GM19463 (cell line): Measurements from ENCODE around the gene CFAP52.
"Not testable (repeated sequence)": the region's sequence is repeated elsewhere in the genome, so short reads cannot be mapped to it uniquely, and the experiment has no call there.

ENCODE experiments used
- ATAC-seq: cut with Tn5 transposase; IDR thresholded peaks from one replicate; pipeline ENCODE4 v1.9.1; 2021; ENCODE audit warnings: mild to moderate bottlenecking, moderate library complexity; ENCODE audit not compliant: unreplicated experiment

CFAP52 gene

DNA sequence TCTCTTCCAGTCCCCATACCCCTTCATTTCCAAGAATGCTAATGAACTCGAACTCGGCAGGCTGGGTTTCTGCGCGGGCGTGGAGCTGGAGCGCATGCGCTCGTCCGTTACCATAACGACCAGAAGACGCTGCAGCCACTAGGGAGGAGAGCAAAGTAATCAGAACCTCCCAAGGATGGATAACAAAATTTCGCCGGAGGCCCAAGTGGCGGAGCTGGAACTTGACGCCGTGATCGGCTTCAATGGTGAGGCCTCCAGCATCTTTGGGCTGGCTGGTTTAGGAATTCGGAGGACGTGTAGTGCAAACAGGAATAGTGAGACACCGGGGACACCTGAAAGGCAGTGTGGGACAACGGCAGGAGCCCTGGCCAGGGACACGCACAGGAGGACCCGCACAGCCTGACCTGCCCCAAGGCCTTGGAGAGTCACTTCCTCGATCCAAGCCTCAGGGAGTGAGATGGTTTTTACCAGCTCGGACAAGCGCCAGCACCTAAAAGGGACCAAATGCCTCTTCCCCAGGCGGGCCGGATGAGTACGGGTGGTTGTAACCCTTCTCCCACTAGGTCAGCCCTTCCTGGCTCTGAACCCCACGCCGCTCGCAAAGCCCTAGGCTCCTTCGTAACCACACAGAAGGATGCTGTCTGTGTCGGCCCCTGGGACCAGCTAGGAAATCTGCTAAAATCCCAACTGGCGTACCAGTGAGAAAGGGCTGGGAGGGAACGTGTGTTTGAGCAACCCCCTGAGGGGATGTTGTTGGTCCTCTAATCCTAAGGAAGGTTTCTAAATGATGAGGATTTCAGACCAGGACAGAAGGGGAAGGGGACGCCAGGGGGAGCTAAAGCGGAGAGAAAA, at the start of gene CFAP52:
TSS of gene CFAP52 (plus strand) at position 122 of the 852 bp plus-strand sequence. CDS start at position 176, 54 bp downstream.
- peak; percentile 45 for ATAC-seq

DNA sequence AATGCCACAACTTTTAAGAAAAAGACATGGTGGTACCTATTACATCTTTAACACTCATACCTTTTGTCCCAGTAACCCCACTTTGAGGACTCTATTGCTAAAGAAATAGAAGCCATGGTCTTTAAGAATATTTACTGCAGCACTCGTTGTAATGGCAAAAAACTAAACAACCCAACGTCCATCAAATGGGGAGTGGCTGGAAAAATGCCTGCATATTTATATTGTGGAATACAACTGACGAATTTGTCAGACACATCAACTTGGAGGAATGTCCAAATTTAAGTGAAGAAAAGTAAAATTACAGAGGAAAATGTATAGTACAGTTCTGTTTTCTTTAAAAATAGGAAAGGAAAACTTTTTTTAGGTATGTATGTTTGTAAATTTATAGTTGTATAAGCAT, 48.7 kb upstream of the CFAP52 start:
- no peak for ATAC-seq

GRCh38 chr17:9529033-9529700, 47.3 kb upstream of the CFAP52 start:
- no peak for ATAC-seq

DNA sequence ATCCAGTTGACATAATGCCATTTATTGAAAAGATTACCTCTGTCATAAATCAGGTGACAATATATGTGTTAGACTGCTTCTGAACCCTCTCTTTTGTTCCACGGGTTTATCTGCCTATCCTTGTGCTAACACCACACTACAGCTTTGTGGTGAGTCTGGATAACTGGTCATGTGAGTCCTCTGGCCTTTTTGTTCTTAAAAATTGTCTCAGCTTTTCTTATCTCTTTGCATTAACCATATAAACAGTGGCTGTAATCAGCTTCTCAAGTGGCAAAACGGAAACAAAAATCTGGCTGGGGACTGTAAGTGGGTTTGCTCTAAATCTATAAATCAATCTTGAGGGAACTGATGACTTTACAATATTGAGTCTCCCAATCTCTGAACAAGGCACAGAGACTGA, 45.4 kb upstream of the CFAP52 start:
- no peak for ATAC-seq

DNA sequence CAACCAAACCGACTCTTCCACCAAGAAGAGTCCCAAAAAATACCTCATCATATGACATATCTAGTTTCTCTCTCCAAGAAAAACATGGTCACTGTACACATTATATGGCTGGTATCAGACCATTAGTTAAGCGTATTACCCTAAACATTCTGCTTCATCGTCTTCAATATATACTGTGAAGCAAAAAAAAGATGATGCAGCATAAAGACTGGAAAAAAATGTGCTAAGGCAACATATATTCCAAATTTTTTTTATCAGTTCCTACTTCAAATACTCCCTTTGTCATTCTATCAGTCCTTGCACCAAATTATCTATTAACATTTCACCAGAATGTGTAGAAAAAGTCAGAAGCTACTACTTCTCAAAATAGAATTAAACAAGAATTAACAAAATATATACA, 43.7 kb upstream of the CFAP52 start:
- ATAC-seq = no peak

- ATAC-seq = no peak
These were observed 43.0 kb upstream of the CFAP52 start for GRCh38 chr17:9533441-9533840.

- no peak for ATAC-seq
These were observed 40.4 kb upstream of the CFAP52 start for GRCh38 chr17:9536061-9536460.

DNA sequence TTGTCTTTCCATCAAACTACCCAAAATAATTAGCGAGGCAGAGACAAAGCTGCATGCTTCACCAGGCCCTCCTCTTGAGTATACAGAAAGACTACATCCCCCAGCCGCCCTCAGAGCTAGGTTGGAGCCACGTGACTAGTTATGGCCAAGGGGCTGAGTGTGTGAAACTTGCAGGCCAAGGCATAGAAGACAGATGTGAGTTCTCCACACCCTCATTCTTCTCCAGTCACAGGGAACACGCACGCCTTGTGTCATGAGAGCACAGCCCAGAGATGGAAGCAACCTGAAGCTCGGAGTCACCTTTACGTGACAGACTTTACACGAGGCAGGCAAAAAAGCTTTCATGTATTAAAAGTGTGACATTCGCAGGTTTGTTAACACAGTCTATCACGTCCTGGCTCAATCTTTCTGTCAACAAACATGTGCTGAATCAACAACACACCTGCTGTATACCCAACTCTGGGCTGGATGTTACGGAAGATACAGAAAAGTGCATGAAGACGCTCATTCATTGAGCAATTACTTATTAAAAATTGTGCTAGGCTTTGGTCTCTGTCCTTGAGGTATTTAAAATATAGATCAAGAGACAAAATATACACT, 39.2 kb upstream of the CFAP52 start:
- no peak for ATAC-seq

- ATAC-seq = no peak
These were observed 37.8 kb upstream of the CFAP52 start for GRCh38 chr17:9538626-9539025.

DNA sequence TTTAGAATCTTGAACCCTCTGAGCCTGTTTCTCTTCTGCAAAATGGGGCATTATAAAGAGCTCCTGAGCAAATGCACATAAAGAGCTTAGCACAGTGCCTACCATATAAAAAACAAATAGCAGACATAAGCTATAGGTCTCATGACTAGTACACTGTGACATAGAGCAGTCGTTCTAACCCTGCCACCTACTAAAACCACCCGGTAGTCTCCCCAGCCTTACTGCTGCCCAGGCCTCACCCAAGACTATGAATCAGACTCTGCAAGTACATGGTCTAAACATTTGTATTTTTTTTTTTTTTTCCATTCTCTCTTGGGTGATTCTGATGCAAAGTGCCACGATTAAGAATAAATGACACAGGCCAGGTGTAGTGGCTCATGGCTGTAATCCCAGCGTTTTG, 34.7 kb upstream of the CFAP52 start:
- ATAC-seq = no peak

- no peak for ATAC-seq
These were observed 32.2 kb upstream of the CFAP52 start for GRCh38 chr17:9544221-9544620.

DNA sequence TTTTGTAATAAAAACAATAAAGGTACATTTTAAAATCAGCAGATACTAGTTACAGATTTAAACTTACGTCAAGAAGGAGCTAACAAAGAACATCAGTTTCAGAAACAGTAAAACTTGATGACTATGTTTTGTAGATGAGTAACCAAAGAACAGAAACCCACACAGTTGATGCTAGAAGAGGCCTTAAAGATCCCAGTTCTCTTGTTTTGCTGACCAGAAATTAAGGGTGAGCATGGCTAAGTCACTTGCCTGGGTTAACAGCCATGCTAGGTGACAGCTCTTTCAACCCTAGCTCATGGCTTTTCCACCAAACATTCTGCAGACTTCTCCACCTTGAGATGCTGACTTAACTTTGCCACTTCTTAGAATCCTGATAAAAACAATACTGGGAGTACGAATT, 27.2 kb upstream of the CFAP52 start:
- no peak for ATAC-seq

DNA sequence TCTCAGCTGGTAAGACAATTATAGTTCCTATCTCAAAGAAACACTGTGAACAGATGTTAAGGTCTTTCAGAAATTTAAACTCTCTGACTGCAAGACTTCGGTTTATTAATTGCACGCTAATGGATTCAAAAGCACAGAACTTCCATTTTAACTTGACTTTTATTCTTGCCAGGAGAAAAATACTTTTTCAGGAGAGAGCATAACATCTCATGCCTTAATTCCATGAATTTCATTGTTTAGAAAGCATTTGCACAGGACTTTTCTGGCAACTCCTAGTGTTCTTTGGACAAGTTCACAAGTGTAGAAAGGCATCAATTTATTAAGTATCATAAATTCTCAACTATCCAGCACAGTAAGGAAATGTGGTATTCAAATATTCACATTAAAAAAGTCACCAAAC, 23.3 kb upstream of the CFAP52 start:
- no peak for ATAC-seq

GRCh38 chr17:9553596-9553995, 22.8 kb upstream of the CFAP52 start:
- ATAC-seq = no peak

DNA sequence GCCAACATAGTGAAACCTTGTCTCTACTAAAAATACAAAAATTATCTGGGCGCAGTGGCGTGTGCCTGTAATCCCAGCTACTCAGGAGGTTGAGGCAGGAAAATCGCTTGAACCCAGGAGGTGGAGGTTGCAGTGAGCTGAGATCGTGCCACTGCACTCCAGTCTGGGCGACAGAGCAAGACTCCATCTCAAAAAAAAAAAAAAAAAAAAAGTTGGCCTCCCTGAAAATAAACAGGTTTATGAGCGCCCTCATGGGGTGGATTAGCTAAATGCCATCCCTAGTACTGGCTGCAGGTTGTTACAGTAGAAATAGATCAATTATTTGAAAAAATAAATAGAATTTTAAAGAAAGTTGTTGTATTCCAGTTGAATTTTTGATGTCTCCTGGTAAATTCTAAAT, 21.7 kb upstream of the CFAP52 start:
- not testable (repeated sequence) for ATAC-seq

DNA sequence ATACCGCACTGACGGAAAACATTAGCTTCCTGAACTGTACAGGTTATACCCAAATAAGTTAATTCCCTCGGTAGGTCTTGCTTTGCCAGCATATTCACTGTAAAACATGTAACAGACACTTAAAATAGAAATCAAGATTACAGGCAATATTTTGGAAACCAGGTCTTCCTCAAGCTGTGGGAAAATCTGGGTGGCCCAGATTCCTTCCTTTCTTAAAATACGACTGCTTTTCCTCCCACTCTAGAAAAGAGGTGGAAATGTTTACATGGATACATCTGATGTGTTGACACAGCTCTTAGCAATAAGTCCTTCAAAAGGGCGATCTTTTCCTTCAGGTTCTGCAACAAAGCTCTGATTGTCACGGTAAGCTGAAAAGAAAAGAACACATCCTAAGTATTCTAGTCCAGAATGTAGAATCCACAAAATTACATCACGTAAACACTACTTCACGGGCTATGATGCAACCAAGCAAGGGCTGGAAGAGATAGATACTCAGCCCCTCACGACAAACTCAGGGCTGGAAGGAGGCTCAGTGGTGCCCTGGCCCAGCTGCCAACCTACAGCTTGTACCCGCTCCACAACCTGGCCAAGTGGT, 19.2 kb upstream of the CFAP52 start:
- no peak for ATAC-seq

- no peak for ATAC-seq
These were observed 18.6 kb upstream of the CFAP52 start for GRCh38 chr17:9557857-9558256.

DNA sequence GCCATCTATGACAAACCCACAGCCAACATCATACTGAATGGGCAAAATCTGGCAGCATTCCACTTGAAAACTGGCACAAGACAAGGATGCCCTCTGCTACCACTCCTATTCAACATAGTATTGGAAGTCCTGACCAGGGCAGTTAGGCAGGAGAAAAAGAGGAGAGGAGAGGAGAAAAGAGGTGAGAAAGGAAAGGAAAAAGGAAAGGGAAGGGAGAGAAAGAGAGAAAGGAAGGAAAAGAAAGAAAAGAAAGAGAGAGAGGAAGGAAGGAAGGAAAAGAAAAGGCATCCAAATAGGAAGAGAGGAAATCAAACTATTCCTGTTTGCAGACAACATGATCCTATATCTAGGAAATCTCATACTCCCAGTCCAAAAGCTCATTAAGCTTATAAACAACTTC, 12.3 kb upstream of the CFAP52 start:
- ATAC-seq = no peak

DNA sequence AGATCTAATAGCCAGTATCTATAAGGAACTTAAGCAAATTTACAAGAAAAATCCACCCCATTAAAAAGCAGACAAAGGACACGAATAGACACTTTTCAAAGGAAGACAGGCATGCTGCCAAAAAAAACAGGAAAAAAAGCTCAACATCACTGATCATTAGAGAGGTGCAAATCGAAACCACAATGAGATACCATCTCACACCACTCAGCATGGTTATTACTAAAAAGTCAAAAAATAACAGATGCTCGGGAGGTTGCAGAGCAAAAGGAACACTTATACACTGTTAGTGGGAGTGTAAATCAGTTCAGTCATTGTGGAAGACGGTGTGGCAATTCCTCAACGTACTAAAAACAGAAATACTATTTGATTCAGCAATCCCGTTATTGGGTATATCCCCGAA, 10.4 kb upstream of the CFAP52 start:
- no peak for ATAC-seq

DNA sequence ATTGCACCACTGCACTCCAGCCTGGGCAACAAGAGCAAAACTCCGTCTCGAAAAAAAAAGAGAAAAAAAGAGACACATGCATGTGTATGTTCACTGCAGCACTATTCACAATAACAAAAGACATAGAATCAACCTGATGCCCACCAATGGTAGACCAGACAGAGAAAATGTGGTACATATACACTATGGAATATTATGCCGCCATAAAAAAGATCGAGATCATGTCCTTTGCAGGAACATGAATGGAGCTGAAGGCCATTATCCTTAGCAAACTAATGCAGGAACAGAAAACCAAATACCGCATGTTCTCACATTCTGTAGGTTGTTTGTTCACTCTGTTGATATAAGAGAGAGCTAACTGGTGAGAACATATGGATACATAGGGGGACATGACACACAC, 9.7 kb upstream of the CFAP52 start:
- not testable (repeated sequence) for ATAC-seq

DNA sequence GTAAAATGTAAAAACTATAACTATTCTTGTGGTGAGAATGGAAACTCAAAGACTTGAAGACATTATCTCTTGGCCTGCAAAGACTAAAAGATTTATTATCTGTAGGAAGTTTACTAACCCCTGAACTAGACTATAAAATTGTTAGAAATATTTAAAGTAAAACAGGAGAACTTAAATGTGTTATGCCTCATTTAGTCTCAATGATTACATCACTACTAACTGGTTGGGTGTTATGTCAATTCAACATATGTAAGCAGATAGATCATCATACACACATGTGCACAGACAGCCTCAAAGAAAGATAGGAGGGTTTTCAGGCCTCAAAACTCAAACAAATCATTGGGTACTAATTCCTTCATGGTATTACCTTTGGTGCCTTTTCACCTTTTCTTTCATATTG, 8.4 kb upstream of the CFAP52 start:
- no peak for ATAC-seq
